Liver (tissue), 9 donors: ENCODE results near the gene APOF. TPM values are rescaled to one million over a fixed set of nuclear protein-coding genes. Genes with fewer than 3 reads are reported as not detected.
A peak's percentile ranks its signal among the peaks of the same experiment; 100 is the strongest.

ENCODE experiments used
- DNase-seq: peaks from one replicate; pipeline ENCODE4 v3.0.0-alpha.2; 2017; ENCODE audit warnings: low spot score
- H3K27ac ChIP-seq, 2 donors: one replicate each; pipeline ENCODE4 v1.7.0; 2013; ENCODE audit warnings: inconsistent platforms in 2 of 2, low read length in 2 of 2, control low read depth in 1 of 2, low read depth in 1 of 2, mild to moderate bottlenecking in 1 of 2
- H3K27me3 ChIP-seq, 4 donors: one replicate each; pipeline versions ENCODE4 v1.6.1 to v1.7.0; 2013; ENCODE audit warnings: low read length in 3 of 4, inconsistent platforms in 1 of 4, mild to moderate bottlenecking in 1 of 4, moderate library complexity in 1 of 4; ENCODE audit not compliant: control insufficient read depth in 4 of 4, insufficient read depth in 4 of 4
- H3K36me3 ChIP-seq, 4 donors: one replicate each; pipeline versions ENCODE4 v1.6.1 to v1.7.0; 2013; ENCODE audit warnings: low read length in 3 of 4, mild to moderate bottlenecking in 3 of 4, low read depth in 1 of 4, moderate library complexity in 1 of 4; ENCODE audit not compliant: control insufficient read depth in 4 of 4, insufficient read depth in 3 of 4
- H3K4me1 ChIP-seq, 4 donors: one replicate each; pipeline versions ENCODE4 v1.6.1 to v1.7.0; 2013; ENCODE audit warnings: low read length in 3 of 4, mild to moderate bottlenecking in 3 of 4, moderate library complexity in 1 of 4; ENCODE audit not compliant: control insufficient read depth in 4 of 4, insufficient read depth in 4 of 4
- H3K4me3 ChIP-seq, 3 donors: one replicate each; pipeline versions ENCODE4 v1.6.1 to v1.7.0; 2013; ENCODE audit warnings: low read length in 3 of 3, control low read depth in 1 of 3, low read depth in 1 of 3, mild to moderate bottlenecking in 1 of 3
- H3K9ac ChIP-seq, 2 donors: one replicate each; pipeline ENCODE4 v1.7.0; 2013; ENCODE audit warnings: low read length in 2 of 2, mild to moderate bottlenecking in 2 of 2, moderate library complexity in 2 of 2, control low read depth in 1 of 2, low read depth in 1 of 2
- H3K9me3 ChIP-seq, 4 donors: one replicate each; pipeline versions ENCODE4 v1.6.1 to v1.7.0; 2013; ENCODE audit warnings: low read length in 3 of 4; ENCODE audit not compliant: control insufficient read depth in 4 of 4
- EGR1 ChIP-seq, 2 donors: IDR thresholded peaks; 2 replicates each; pipeline ENCODE4 v1.6.1; 2016 to 2018; ENCODE audit warnings: antibody characterized with exemption in 2 of 2, low read depth in 2 of 2
- FOXA1 ChIP-seq: IDR thresholded peaks from 2 replicates; pipeline ENCODE4 v1.6.1; 2016; ENCODE audit warnings: antibody characterized with exemption
- FOXA2 ChIP-seq: IDR thresholded peaks from 2 replicates; pipeline ENCODE4 v1.6.1; 2016; ENCODE audit warnings: antibody characterized with exemption
- GABPA ChIP-seq, 2 donors: IDR thresholded peaks in 1 of 2; conservative IDR thresholded peaks in 1 of 2; 2 replicates each; pipeline ENCODE4 v1.6.1; 2016; ENCODE audit warnings: antibody characterized with exemption in 2 of 2, mild to moderate bottlenecking in 1 of 2, moderate library complexity in 1 of 2
- HNF4A ChIP-seq, 2 donors: conservative IDR thresholded peaks; 2 replicates each; pipeline ENCODE4 v1.6.1; 2016; ENCODE audit warnings: antibody characterized with exemption in 2 of 2, mild to moderate bottlenecking in 2 of 2
- JUND ChIP-seq, 2 donors: IDR thresholded peaks; 2 replicates each; pipeline ENCODE4 v1.6.1; 2016; ENCODE audit warnings: antibody characterized with exemption in 2 of 2
- MAX ChIP-seq: IDR thresholded peaks from 2 replicates; pipeline ENCODE4 v1.6.1; 2016; ENCODE audit warnings: antibody characterized with exemption
- RXRA ChIP-seq, 2 donors: IDR thresholded peaks; 2 replicates each; pipeline ENCODE4 v1.6.1; 2017 to 2018; ENCODE audit warnings: antibody characterized with exemption in 2 of 2, mild to moderate bottlenecking in 1 of 2
- SP1 ChIP-seq: IDR thresholded peaks from 2 replicates; pipeline ENCODE4 v1.6.1; 2018; ENCODE audit warnings: antibody characterized with exemption, mild to moderate bottlenecking
- TAF1 ChIP-seq: conservative IDR thresholded peaks from 2 replicates; pipeline ENCODE4 v1.6.1; 2016; ENCODE audit warnings: antibody characterized with exemption, mild to moderate bottlenecking
- YY1 ChIP-seq: IDR thresholded peaks from 2 replicates; pipeline ENCODE4 v1.6.1; 2016; ENCODE audit warnings: antibody characterized with exemption, mild to moderate bottlenecking
- ZBTB33 ChIP-seq: IDR thresholded peaks from 2 replicates; pipeline ENCODE4 v1.6.1; 2016; ENCODE audit warnings: antibody characterized with exemption
- WGBS: extraction: QIAGEN DNeasy Blood & Tissue Kit; methylation state at CpG from one replicate; pipeline ENCODE4 v1.1.7; 2013; 5-methylcytosine and 5-hydroxymethylcytosine counted together
- polyA plus RNA-seq, 2 donors: library from polyadenylated mRNA; stranded (reverse) in 1 of 2; unstranded in 1 of 2; fragments of 200-250 nt in 1 of 2; fragments of >200 nt in 1 of 2; fragmentation: Nextera tagmentation in 1 of 2; extraction: Ambion mirVana in 1 of 2; gene quantifications; one replicate each; pipeline versions ENCODE4 v1.2.1 to v1.2.3, GENCODE V29; 2013 to 2015
- total RNA-seq, 2 donors: library from RNA; depleted of rRNA; stranded (reverse); fragments of >200 nt; gene quantifications; one replicate each; pipeline ENCODE4 v1.2.3, GENCODE V29; 2014
- TF ChIP-seq, protein P1 (sequence below): IDR thresholded peaks from 2 replicates; pipeline ENCODE4 v1.6.1; 2016; ENCODE audit warnings: antibody characterized with exemption, mild to moderate bottlenecking
- TF ChIP-seq, protein P2 (sequence below): fragments of 150-350 bp; IDR thresholded peaks from 2 replicates; pipeline ENCODE4 v1.5.1; 2017; ENCODE audit warnings: improper control_type of control experiment, low read depth, low read length; ENCODE audit not compliant: missing input control
- TF ChIP-seq, protein P3 (sequence below): IDR thresholded peaks from 2 replicates; pipeline ENCODE4 v1.6.1; 2016; ENCODE audit warnings: antibody characterized with exemption
- donor health status: healthy.
- donor health status: healthy.
- donor health status: healthy.
- donor health status: healthy.
- donor health status: healthy.

The APOF gene
- total and polyA plus RNA-seq, 4 donors, result 11.9 to 335 (median 156) TPM

- peaks cover 2 to 17% (median 11%) of the 10 kb centered on the region in 4 donors for H3K4me1 ChIP-seq
- TF ChIP-seq ZBTB33 (no peak), RXRA (IDR thresholded peaks at IDR 0.05) (no peak), FOXA1 (no peak), SP1 (no peak), EGR1 (IDR thresholded peaks at IDR 0.05; ENCODE audit: low read depth in 2 of 2) (no peak), GABPA (IDR thresholded peaks at IDR 0.05 in 1 of 2, conservative IDR thresholded peaks at IDR 0.05 in 1 of 2) (no peak), HNF4A (conservative IDR thresholded peaks at IDR 0.05) (no peak), YY1 (no peak), TAF1 (no peak), JUND (IDR thresholded peaks at IDR 0.05) (no peak), MAX (no peak), FOXA2 (no peak)
- TF ChIP-seq, protein P1, sequence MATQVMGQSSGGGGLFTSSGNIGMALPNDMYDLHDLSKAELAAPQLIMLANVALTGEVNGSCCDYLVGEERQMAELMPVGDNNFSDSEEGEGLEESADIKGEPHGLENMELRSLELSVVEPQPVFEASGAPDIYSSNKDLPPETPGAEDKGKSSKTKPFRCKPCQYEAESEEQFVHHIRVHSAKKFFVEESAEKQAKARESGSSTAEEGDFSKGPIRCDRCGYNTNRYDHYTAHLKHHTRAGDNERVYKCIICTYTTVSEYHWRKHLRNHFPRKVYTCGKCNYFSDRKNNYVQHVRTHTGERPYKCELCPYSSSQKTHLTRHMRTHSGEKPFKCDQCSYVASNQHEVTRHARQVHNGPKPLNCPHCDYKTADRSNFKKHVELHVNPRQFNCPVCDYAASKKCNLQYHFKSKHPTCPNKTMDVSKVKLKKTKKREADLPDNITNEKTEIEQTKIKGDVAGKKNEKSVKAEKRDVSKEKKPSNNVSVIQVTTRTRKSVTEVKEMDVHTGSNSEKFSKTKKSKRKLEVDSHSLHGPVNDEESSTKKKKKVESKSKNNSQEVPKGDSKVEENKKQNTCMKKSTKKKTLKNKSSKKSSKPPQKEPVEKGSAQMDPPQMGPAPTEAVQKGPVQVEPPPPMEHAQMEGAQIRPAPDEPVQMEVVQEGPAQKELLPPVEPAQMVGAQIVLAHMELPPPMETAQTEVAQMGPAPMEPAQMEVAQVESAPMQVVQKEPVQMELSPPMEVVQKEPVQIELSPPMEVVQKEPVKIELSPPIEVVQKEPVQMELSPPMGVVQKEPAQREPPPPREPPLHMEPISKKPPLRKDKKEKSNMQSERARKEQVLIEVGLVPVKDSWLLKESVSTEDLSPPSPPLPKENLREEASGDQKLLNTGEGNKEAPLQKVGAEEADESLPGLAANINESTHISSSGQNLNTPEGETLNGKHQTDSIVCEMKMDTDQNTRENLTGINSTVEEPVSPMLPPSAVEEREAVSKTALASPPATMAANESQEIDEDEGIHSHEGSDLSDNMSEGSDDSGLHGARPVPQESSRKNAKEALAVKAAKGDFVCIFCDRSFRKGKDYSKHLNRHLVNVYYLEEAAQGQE, result no peak
- TF ChIP-seq, protein P2, sequence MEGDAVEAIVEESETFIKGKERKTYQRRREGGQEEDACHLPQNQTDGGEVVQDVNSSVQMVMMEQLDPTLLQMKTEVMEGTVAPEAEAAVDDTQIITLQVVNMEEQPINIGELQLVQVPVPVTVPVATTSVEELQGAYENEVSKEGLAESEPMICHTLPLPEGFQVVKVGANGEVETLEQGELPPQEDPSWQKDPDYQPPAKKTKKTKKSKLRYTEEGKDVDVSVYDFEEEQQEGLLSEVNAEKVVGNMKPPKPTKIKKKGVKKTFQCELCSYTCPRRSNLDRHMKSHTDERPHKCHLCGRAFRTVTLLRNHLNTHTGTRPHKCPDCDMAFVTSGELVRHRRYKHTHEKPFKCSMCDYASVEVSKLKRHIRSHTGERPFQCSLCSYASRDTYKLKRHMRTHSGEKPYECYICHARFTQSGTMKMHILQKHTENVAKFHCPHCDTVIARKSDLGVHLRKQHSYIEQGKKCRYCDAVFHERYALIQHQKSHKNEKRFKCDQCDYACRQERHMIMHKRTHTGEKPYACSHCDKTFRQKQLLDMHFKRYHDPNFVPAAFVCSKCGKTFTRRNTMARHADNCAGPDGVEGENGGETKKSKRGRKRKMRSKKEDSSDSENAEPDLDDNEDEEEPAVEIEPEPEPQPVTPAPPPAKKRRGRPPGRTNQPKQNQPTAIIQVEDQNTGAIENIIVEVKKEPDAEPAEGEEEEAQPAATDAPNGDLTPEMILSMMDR, result no peak
- TF ChIP-seq, protein P3, sequence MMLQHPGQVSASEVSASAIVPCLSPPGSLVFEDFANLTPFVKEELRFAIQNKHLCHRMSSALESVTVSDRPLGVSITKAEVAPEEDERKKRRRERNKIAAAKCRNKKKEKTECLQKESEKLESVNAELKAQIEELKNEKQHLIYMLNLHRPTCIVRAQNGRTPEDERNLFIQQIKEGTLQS, result no peak
- H3K27ac ChIP-seq, result peak overlapping the region; percentile 86 to 95
- peak overlapping the region; percentile 51 to 81 (median 67) for H3K4me3 ChIP-seq
- peaks cover 0 to 5% (median 4%) of the 10 kb centered on the region in 4 donors for H3K36me3 ChIP-seq
- peak overlapping the region; percentile 20 to 84 for H3K9ac ChIP-seq
- no peaks in the 10 kb centered on the region for H3K9me3 ChIP-seq
- DNase-seq, result peak; percentile 38
- no peaks in the 10 kb centered on the region for H3K27me3 ChIP-seq
- WGBS, result 32% methylated on average over 8 of the region's 8 CpGs
Observed at GRCh38 chr12:56333197-56333678, 29.4 kb downstream of the APOF start.
